ENCODE results near the gene FBXO17.
"Not testable (repeated sequence)": the region's sequence is repeated elsewhere in the genome, so short reads cannot be mapped to it uniquely, and the experiment has no call there.

Gene FBXO17

DNA sequence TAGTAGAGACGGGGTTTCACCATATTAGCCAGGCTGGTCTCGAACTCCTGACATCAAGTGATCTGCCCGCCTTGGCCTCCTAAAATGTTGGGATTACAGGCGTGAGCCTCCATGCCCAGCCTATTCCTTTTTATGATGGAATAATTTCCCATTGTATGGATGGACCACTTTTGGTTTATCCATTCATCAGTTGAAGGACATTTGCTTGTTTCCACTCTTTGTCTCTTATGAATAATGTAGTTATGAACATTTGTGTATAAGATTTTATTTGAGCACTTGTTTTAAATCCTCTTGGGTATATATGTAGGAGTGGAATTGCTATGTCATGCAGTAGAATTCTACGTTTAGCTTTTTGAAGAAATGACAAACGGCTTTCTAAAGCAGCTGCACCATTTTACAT is 33.5 kb upstream of the FBXO17 start:
- TF ChIP-seq, protein P1, sequence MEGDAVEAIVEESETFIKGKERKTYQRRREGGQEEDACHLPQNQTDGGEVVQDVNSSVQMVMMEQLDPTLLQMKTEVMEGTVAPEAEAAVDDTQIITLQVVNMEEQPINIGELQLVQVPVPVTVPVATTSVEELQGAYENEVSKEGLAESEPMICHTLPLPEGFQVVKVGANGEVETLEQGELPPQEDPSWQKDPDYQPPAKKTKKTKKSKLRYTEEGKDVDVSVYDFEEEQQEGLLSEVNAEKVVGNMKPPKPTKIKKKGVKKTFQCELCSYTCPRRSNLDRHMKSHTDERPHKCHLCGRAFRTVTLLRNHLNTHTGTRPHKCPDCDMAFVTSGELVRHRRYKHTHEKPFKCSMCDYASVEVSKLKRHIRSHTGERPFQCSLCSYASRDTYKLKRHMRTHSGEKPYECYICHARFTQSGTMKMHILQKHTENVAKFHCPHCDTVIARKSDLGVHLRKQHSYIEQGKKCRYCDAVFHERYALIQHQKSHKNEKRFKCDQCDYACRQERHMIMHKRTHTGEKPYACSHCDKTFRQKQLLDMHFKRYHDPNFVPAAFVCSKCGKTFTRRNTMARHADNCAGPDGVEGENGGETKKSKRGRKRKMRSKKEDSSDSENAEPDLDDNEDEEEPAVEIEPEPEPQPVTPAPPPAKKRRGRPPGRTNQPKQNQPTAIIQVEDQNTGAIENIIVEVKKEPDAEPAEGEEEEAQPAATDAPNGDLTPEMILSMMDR (IDR thresholded peaks at IDR 0.05; ENCODE audit: insufficient read depth, low read depth, low read length, missing control alignments) = no peak

DNA sequence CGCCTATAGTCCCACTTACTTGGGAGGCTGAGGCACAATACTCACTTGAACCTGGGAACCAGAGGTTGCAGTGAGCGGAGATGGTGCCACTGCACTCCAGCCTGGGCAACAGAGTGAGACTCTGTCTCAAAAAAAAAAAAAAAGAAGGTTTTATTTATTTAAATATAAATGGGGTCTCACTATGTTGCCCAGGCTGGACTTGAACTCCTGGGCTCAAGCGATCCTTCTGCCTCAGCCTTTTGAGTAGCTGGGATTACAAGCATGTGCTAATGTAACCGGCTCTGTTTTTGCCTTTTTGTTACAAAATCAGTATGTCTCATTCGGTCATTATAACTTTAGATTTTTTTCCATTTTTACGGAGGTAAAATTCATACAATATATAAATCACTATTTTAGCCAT is 32.6 kb upstream of the FBXO17 start:
- TF ChIP-seq, protein P1 (IDR thresholded peaks at IDR 0.05; ENCODE audit: insufficient read depth, low read depth, low read length, missing control alignments) = no peak

More for the DNA sequence above, 33.5 kb upstream of the FBXO17 start:
- H3K4me3 ChIP-seq (ENCODE audit: low read length) = no peak overlapping the region
- DNase-seq (ENCODE audit: low read depth) = no peak

DNA sequence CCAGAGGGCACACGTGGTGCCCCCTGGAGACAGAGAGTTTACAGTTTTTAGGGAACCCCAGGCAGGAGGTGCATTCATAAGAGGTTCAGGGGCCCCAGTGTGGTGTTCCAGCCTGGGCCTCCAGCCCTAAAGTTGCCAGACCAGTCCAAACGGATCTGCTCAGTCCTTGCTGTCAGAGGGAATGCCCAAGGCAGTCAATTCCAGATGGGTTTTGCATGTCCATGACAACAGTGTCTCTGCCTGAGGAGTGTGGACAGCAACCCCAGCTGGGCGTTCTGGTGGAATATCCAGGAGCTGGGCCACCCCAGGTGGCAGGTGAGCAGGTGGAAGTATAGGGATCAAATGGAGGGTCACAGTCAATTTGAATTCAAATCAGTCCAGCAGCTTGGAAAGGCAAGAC is 31.6 kb upstream of the FBXO17 start:
- no peak overlapping the region for H3K4me3 ChIP-seq (ENCODE audit: low read length)
- DNase-seq (ENCODE audit: low read depth) = peak; percentile 23
- TF ChIP-seq, protein P1 (IDR thresholded peaks at IDR 0.05; ENCODE audit: insufficient read depth, low read depth, low read length, missing control alignments) = no peak

More for the DNA sequence above, 32.6 kb upstream of the FBXO17 start:
- DNase-seq (ENCODE audit: low read depth) = no peak
- H3K4me3 ChIP-seq (ENCODE audit: low read length) = no peak overlapping the region

DNA sequence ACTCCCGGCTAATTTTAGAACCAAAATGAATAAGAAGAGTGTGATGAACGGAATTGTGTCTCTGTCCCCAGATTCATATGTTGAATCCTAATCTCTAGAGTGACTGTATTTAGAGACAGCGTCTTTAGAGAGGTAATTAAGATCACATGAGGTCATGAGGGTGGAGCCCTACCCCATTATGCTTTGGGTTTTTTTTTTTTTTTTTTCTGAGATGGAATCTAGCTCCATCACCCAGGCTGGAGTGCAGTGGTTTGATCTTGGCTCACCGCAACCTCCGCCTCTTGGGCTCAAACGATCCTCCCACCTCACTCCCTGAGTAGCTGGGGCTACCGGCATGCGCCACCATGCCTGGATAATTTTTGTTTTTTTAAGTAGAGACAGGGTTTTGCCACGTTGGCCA is 28.9 kb upstream of the FBXO17 start:
- TF ChIP-seq, protein P1 (IDR thresholded peaks at IDR 0.05; ENCODE audit: insufficient read depth, low read depth, low read length, missing control alignments) = no peak
- no peak for DNase-seq (ENCODE audit: low read depth)
- H3K4me3 ChIP-seq (ENCODE audit: low read length) = no peak overlapping the region

DNA sequence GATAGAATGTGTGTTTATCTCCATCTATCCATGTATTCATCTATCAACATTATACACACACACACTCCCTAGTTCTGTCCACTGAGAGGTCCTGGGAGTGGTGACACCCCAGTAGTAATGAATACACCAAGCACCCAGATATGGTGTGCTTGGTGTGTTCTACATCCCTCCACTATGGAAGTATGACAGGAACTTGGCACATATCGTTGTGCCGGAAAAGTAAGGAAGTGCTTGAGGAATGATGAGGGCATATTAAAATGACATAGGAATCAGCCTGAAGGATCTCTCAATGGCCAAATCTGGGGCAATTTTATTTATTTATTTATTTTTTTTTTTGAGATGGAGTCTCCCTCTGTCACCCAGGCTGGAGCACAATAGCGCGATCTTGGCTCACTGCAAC is 28.3 kb upstream of the FBXO17 start:
- TF ChIP-seq, protein P1 (IDR thresholded peaks at IDR 0.05; ENCODE audit: insufficient read depth, low read depth, low read length, missing control alignments) = no peak

DNA sequence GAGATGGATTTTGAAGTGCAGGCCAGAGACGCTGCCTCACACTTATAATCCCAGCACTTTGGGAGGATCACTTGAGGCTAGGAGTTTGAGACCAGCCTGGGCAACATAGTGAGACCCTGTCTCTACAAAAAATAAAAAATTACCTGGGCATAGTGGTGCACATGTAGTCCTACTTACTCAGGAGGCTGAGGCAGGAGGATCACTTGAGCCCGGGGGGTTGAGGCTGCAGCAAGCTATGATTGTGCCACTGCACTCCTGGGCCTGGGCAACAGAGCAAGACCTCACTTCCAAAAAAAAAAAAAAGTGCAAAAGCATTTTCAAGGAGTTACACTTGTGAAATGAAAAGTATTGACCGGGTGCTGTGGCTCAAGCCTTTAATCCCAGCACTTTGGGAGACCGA is 27.6 kb upstream of the FBXO17 start:
- TF ChIP-seq, protein P1 (IDR thresholded peaks at IDR 0.05; ENCODE audit: insufficient read depth, low read depth, low read length, missing control alignments) = no peak
- DNase-seq (ENCODE audit: low read depth) = no peak
- no peak overlapping the region for H3K4me3 ChIP-seq (ENCODE audit: low read length)

More for the DNA sequence above, 28.3 kb upstream of the FBXO17 start:
- H3K4me3 ChIP-seq (ENCODE audit: low read length) = no peak overlapping the region
- DNase-seq (ENCODE audit: low read depth) = no peak

DNA sequence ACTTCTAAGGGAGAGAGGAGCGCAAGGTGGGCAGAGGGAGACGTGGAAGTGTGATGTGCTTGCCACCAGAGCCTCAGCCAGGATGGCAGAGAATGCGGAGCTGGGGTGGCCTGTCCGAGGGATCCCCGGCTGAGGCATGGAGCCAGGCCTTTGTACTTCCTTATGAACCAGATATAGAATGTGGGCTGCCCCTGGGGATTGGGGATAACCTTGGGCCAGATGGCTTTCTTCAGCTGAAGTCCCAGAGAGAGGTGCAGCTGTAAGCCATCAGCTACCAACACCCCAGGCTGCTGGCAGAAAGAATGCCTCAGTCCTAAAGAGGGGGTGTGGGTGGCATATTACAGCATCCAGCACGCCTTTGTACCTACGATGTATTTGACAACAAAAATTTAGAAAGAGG is 25.5 kb upstream of the FBXO17 start:
- no peak for DNase-seq (ENCODE audit: low read depth)
- H3K4me3 ChIP-seq (ENCODE audit: low read length) = no peak overlapping the region
- TF ChIP-seq, protein P1 (IDR thresholded peaks at IDR 0.05; ENCODE audit: insufficient read depth, low read depth, low read length, missing control alignments) = no peak

DNA sequence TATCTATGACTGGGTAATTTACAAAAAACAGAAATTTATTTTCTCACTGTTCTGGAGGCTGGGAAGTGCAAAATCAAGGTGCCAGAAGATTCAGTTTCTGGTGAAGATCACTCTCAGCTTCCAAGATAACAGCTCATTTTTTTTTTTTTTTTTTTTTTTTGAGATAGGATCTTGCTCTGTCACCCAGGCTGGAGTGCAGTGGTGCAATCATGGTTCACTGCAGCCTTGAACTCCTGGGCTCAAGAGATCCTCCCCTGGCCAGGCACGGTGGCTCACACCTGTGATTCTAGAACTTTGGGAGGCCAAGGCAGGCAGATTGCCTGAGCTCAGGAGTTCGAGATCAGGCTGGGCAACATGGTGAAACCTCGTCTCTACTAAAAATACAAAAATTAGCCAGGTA is 22.0 kb upstream of the FBXO17 start:
- DNase-seq (ENCODE audit: low read depth) = not testable (repeated sequence)

More for the DNA sequence above, 22.0 kb upstream of the FBXO17 start:
- not testable (repeated sequence) for H3K4me3 ChIP-seq (ENCODE audit: low read length)

Measured in epithelial cell of esophagus (primary cell).